ENCODE results near the gene RHPN2. TPM values are rescaled to one million over a fixed set of nuclear protein-coding genes. Genes with fewer than 3 reads are reported as not detected.

The RHPN2 gene
- total and polyA plus RNA-seq, 2 of the 8 experiments (the other 6 are each of a cell fraction or from before 2014, with no cell fraction given), result 22.8 to 31.1 TPM

GRCh38 chr19:32966750-32967149 is 97.9 kb downstream of the RHPN2 start:
- Histone ChIP-seq H3K79me1 (ENCODE audit: low read depth, low read length) (peaks cover 4% of the 10 kb centered on the region; the same call in 1 of the 2 replicates), H3K79me2 (ENCODE audit: control insufficient read depth in 1 of 2, insufficient read depth in 2 of 2, low read length in 2 of 2) (peaks cover 4 to 16% of the 10 kb centered on the region in 2 experiments; a peak in 3 of 4 replicates), H2AFZ (ENCODE audit: low read length) (no peak overlapping the region), H3K9ac (replicated peaks in 1 of 4; ENCODE audit: extremely low read depth in 1 of 4, low read depth in 3 of 4, low read length in 3 of 4) (no peak overlapping the region), H3K14ac (ENCODE audit: insufficient read length) (no peak overlapping the region), H3K27ac (ENCODE audit: low read depth, low read length) (no peak overlapping the region), H3K4ac (replicated peaks; ENCODE audit: insufficient read length, low read depth, low read length) (no peak overlapping the region), H3K9me3 (ENCODE audit: insufficient read depth in 2 of 2, low read depth in 1 of 2, low read length in 1 of 2) (no peaks in the 10 kb centered on the region), H3K23me2 (ENCODE audit: low read depth, low read length) (peaks cover 5% of the 10 kb centered on the region), H3K4me3 (ENCODE audit: extremely low read depth in 1 of 4, insufficient read depth in 2 of 4, low read depth in 3 of 4, low read length in 4 of 4) (no peak overlapping the region), H3K4me1 (replicated peaks in 1 of 4; ENCODE audit: control insufficient read depth in 3 of 4, insufficient read depth in 4 of 4, low read length in 3 of 4) (peaks cover 0 to 4% (median 4%) of the 10 kb centered on the region in 4 experiments; a peak in 5 of 7 replicates), H2BK15ac (ENCODE audit: low read length) (no peak overlapping the region), H3K27me3 (replicated peaks in 1 of 4; ENCODE audit: control insufficient read depth in 3 of 4, extremely low read depth in 1 of 4, insufficient read depth in 3 of 4, low read length in 3 of 4) (no peaks in the 10 kb centered on the region), H3K23ac (ENCODE audit: insufficient read length) (no peak overlapping the region), H2BK12ac (ENCODE audit: low read depth, low read length) (no peak overlapping the region), H3K4me2 (ENCODE audit: insufficient read depth in 1 of 2, low read depth in 2 of 2, low read length in 2 of 2) (no peak overlapping the region), H3K56ac (replicated peaks; ENCODE audit: insufficient read length, low read depth, low read length) (no peak overlapping the region), H4K20me1 (replicated peaks in 1 of 2; ENCODE audit: control insufficient read depth in 1 of 2, insufficient read depth in 2 of 2, low read length in 2 of 2) (peaks cover 0 to 5% of the 10 kb centered on the region in 2 experiments), H3K18ac (ENCODE audit: extremely low read depth, low read length) (no peak overlapping the region), H2BK120ac (replicated peaks; ENCODE audit: low read depth, low read length) (no peak overlapping the region), H4K91ac (replicated peaks; ENCODE audit: insufficient read length, low read length) (no peak overlapping the region), H2BK5ac (ENCODE audit: low read depth, low read length) (no peak overlapping the region), H4K8ac (ENCODE audit: extremely low read depth, insufficient read depth, low read length) (no peak overlapping the region), H4K5ac (ENCODE audit: insufficient read length, low read depth, low read length) (no peak overlapping the region), H3K36me3 (ENCODE audit: control insufficient read depth in 2 of 4, insufficient read depth in 4 of 4, low read length in 3 of 4) (peaks cover 0 to 5% (median 0%) of the 10 kb centered on the region in 4 experiments; a peak in 1 of 8 replicates), H2BK20ac (ENCODE audit: low read length) (no peak overlapping the region), H2AK5ac (ENCODE audit: low read depth, low read length) (no peak overlapping the region)
- 93% methylated on average over 9 of the region's 9 CpGs; no CpG with 5 or more reads in 1 of the 2 experiments for WGBS, 2 experiments (ENCODE audit: extremely low coverage in 1 of 2, insufficient coverage in 1 of 2, insufficient read length in 1 of 2, insufficient replicate concordance in 2 of 2, low coverage in 1 of 2, low lambda C conversion rate in 2 of 2, missing lambda C conversion rate in 1 of 2)
- FAIRE-seq, result no peak
- DNase-seq (ENCODE audit: low read depth in 1 of 2, low spot score in 2 of 2), result no peak
- ChIA-PET POLR2A (ENCODE audit: partially characterized antibody) (no interaction called here), CTCF (ENCODE audit: partially characterized antibody) (interaction anchor here (0.6 to 1.5 kb wide), 6 partner anchors 9 to 315 kb away, joined by 3 to 11 read pairs (median 4); no protein-coding TSS in a partner anchor)
- TF ChIP-seq TEAD4 (IDR thresholded peaks at IDR 0.05; ENCODE audit: low read depth, low read length), result no peak
- no peak for TF ChIP-seq SIRT6 (IDR thresholded peaks at IDR 0.05; ENCODE audit: low read length)
- TF ChIP-seq TAF1 (IDR thresholded peaks at IDR 0.05; ENCODE audit: low read depth, low read length), result no peak
- no peak for TF ChIP-seq MAX (IDR thresholded peaks at IDR 0.05)
- no peak for TF ChIP-seq SRF (IDR thresholded peaks at IDR 0.05; ENCODE audit: low read depth, low read length)
- no peak for TF ChIP-seq YY1 (IDR thresholded peaks at IDR 0.05; ENCODE audit: low read depth, low read length)
- TF ChIP-seq USF2 (IDR thresholded peaks at IDR 0.05; ENCODE audit: low read length), result no peak
- TF ChIP-seq CTCF (IDR thresholded peaks at IDR 0.05; ENCODE audit: control extremely low read depth in 1 of 3, insufficient read depth in 1 of 3, low read depth in 1 of 3, low read length in 3 of 3), result no peak
- no peak for TF ChIP-seq FOSL1 (IDR thresholded peaks at IDR 0.05; ENCODE audit: insufficient read depth, low read depth, low read length)
- TF ChIP-seq CHD2 (IDR thresholded peaks at IDR 0.05; ENCODE audit: low read length), result no peak
- TF ChIP-seq POU5F1 (IDR thresholded peaks at IDR 0.05; ENCODE audit: low read depth, low read length), result no peak
